ENCODE data around the gene FAF1. TPM values are rescaled to one million over a fixed set of nuclear protein-coding genes. Genes with fewer than 3 reads are reported as not detected.

FAF1 gene
- total RNA-seq, 1 experiment from 2014 or later: 65.6 TPM

- DNase-seq (ENCODE audit: low read depth): no peak
Measured at GRCh38 chr1:50644447-50645105, 315.5 kb downstream of the FAF1 start.

DNA sequence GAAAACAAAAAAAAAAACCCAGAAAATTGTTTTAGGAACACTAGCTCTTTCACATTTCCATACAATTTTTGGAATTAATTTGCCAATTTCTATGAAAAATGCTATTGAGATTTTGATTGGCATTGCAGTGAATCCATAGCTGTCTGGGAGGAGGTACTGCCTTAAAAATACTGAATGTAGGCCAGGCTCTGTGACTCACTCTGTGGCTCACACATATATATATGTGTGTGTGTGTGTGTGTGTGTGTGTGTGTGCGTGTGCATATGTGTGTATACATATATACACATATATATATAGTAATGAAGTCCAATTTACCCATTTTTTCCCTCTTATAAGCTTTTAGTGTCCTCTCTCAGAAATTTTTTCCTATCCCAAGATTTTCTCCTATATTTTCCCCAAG lies 322.6 kb downstream of the FAF1 start:
- no peak for DNase-seq (ENCODE audit: low read depth)

DNA sequence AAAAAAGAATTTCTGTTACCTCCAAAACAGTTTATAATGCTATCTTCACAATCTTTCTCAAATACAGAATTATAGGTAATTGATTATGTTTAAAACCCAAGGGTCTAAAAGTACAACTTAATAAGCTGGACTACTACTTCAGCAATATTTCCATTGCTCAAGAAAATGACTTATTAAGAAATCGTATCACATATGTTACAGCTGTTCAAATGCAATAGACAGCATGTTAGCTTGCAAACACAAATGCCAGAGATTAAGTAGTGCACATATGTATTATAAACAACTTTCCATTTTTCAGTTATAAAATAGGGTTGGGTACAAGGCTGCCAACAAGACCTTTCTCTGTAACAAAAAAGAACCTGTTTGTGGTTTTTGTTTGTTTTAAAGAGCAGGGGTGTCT lies 325.8 kb downstream of the FAF1 start:
- no peak for DNase-seq (ENCODE audit: low read depth)

- no peak for DNase-seq (ENCODE audit: low read depth)
Measured at GRCh38 chr1:50633465-50633864, 326.6 kb downstream of the FAF1 start.

- no peak for DNase-seq (ENCODE audit: low read depth)
Measured at GRCh38 chr1:50631161-50631560, 328.9 kb downstream of the FAF1 start.

GRCh38 chr1:50622259-50622658 lies 337.8 kb downstream of the FAF1 start:
- DNase-seq (ENCODE audit: low read depth): no peak

DNA sequence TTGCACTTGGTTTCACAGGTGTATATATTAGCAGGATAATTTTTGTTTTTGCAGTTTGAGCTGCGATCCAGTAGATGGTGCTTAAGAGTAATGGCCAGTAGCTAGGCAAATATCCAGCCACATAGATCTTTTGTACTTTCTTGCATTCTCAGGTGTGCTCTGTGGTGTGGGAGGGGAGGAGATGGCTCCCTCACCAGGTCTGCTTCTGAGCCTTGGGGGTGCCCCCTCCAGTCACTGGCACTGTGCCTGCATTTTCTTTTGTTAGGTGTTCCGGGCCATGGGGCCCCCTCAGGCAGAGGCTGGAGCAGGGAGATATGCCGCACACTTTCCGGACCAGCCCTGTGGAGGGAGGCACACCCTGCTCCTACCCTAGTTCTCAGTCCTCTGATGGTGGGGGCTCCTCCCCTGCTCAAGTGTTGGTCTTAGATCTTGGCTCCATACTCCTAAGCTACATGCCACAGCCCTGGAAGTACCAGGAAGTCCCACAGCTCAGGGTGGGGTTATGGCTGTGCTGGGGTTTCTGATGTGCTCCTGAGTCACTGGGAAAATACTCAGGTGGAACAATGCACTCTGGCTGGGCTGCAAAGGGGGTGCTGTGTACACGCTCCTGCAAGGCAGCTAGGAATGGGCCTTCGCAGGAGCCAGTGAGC lies 339.3 kb downstream of the FAF1 start:
- no peak for DNase-seq (ENCODE audit: low read depth)

DNA sequence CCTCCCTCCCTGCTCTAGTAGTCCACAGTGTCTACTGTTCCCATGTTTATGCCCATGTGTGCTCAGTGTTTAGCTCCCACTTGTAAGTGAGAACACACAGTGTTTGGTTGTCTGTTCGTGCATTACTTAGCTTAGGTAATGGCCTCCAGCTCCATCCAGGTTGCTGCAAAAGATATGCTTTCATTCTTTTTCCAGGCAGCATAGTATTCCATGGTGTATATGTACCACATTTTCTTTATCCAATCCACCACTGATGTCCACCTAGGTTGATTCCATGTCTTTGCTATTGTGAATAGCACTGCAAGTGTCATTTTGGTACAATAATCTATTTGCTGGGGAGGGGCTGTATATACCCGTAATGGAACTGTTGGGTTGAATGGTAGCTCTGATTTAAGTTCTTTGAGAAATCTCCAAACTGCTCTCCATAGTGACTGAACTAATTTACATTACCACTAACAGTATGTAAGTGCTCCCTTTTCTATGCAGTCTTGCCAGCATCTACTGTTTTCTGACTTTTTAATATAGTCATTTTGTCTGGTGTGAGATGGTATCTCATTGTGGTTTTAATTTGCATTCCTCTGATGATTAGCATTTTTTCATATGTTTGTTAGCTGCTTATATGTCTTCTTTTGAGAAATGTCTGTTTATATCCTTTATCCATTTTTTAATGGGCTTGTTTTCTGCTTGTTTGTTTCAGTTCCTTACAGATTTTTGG lies 344.9 kb downstream of the FAF1 start:
- DNase-seq (ENCODE audit: low read depth): no peak

DNA sequence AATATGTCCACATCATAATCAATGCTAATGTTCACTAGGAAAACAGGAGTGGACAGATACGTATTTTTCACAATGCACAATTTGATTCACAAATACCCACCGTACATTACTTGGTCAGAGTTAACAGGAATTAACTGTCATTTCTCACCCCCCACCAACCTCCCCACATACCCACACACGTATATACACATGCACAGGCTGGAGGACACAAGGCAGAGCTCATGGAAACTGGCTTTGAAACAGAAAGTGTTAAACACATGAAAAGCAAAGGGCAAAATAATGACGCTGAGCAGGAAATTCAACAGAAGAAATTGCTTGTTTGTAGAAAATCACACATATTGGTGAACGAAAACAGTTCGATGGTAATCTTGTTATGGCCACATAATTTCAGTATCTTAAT lies 348.4 kb downstream of the FAF1 start:
- DNase-seq (ENCODE audit: low read depth): no peak

- peak; percentile 43 for DNase-seq (ENCODE audit: low read depth)
Measured at GRCh38 chr1:50610563-50610962, 349.5 kb downstream of the FAF1 start.

DNA sequence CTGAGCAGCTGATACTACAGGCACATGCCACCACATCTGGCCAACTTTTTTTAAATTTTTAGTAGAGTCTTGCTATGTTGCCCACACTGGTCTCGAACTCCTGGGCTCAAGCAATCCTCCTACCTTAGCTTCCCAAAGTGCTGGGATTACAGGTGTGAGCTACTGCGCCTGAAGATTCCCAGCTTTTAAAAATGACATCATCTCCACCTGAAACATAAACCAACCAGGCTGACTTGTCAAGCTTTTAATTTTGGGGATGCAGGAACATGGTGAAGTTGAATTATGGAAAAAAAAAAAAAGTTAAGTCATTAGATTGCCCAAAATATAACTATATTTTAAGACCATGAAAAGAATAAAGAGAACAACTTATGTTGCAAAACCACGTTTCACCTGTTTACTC lies 350.6 kb downstream of the FAF1 start:
- DNase-seq (ENCODE audit: low read depth): no peak

DNA sequence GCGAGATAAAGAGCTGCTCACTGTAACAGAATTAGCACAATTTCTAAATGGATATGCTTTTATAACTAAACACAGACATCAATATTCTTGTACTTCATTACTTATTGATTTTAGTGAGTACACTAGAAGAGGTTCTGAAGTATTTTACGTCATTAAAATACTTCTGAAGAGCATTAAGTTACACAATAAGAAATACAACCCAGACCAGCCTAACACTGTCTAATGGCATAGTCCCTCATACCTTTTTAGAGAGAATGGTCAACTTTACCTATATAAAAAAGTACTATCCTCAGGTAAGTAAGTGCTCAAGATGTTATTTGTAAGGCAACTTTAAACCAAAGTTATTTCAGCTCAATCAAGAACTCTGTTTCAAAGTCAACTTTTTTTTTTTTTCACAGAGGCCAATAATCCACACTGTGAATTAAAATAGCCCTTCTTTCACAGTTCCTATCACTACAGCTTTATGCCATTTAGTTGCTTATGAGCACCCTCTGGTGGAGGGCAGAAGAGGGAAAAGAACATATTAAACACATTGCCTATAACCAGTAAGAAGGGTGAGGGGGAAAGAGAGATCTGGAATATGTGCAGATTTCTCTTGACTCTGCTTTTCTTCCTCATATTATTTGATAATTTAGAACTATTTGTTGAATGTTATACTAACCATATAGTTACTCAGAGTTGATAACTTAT lies 354.7 kb downstream of the FAF1 start:
- peak; percentile 57 for DNase-seq (ENCODE audit: low read depth)

- no peak for DNase-seq (ENCODE audit: low read depth)
Measured at GRCh38 chr1:50604580-50604979, 355.5 kb downstream of the FAF1 start.

DNA sequence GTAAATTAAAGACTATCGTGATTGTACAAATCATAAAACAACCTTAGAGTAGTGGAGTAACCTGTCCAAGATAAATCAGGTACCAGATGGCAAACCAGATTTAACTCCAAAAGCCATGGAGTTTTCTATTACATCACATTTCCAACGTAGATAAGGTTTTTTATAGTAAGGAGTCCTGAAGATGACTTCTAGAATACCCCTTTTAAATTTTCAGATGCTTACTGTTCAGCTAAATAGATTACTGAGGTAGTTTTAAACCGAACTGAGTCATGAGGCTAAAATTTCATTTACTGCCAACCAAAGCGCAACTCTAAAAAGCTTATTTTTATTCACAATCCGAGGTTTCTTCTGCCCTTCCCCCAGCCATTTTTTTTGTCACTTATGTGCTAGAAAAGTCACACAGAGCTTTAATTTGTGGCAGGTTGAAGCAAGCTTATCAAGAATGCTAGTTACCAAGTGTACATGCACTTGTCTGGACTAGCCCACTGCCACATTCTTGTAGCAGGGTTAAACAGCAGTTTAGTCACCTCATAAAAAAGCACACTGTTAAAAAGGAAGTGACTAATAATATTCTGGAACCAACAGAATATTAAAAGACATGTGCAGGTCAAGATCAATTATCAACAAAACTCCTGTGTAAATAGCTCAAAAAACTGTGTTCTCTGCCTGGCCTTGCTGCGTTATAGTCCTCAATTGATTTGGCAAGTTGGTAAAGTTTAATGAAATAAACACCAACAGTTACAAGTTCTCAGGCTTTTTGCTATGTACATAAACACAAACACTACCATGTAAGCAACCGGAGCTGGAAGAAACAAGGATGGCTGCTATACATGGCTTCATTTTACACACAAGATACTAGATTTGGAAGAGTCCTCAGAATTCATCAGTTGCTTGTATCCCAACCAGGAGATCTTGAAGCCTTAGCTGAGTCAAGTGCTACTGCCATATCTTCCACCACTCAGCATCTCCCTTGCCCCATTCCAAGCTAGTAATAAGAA lies 356.5 kb downstream of the FAF1 start:
- peak; percentile 68 for DNase-seq (ENCODE audit: low read depth)

DNA sequence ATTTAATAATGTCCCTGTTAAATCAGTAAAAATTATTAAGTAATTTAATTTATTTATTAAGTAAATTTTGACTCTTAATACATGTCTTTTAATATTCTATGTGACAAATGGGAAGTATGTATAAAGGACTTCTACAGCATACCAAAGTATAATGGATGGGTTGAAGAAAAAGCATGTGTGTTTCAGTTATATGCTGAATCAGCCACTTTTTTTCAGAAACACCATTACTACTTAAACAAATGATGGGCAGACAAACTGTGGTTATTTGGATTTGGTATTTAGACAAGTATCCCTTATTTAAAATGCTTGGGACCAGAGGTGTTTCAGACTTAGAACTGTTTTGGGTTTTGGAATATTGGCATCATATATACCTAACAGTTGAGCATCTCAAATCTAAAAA lies 360.5 kb downstream of the FAF1 start:
- DNase-seq (ENCODE audit: low read depth): no peak

- DNase-seq (ENCODE audit: low read depth): no peak
Measured at GRCh38 chr1:50595874-50596273, 364.2 kb downstream of the FAF1 start.

DNA sequence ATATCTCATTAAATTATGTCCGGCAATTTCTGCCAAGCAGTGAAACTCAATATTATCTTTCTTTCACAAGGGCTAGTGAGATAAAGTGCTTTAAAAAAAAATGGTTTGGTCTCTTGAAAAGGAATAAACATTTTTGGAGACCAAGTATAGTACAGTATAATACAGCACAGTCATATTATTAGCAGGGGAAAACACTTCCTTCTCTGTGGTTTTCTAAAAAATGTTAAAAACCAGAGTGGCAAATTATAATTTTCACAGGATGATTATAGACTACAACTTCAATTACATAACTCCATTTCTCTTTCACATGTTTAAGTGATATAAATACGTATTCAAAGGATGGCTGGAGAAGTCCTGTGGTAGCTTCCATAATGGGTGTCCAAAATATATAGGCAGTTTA lies 366.6 kb downstream of the FAF1 start:
- no peak for DNase-seq (ENCODE audit: low read depth)

DNA sequence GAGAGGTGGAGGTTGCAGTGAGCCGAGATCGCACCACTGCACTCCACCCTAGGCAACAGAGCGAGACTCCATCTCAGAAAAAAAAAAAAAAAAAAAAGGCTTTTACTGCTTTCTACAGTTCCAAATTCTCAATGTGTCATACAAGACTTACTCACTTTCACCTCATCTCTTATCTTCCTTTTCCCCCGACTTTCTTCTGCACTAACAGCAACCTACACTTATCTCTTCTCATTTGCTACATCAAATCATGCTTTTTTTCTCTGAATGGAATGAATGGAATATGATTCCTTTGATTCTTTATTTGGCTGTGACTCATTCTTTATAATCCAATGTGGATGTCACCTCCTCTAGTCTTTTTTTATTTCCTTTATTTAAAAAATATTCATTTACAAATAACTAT lies 368.5 kb downstream of the FAF1 start:
- DNase-seq (ENCODE audit: low read depth): no peak

DNA sequence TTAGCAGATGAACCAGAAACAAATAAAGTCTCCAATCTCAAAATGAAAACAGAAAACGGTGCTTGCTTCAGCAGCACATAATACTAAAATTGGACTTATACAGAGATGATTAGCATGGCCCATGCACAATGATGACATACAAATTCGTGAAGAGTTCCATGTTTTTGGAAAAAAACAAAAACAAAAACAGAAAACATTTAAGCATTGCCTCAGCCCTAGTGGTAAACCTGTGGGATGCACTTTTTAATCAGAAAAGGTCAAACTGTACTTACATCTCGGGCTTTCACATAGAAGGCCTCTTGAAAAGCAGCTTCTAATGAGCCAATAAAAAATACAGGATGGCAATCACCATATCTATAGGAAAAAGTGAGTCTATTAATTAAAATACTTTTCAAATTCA lies 377.7 kb downstream of the FAF1 start:
- no peak for DNase-seq (ENCODE audit: low read depth)

DNA sequence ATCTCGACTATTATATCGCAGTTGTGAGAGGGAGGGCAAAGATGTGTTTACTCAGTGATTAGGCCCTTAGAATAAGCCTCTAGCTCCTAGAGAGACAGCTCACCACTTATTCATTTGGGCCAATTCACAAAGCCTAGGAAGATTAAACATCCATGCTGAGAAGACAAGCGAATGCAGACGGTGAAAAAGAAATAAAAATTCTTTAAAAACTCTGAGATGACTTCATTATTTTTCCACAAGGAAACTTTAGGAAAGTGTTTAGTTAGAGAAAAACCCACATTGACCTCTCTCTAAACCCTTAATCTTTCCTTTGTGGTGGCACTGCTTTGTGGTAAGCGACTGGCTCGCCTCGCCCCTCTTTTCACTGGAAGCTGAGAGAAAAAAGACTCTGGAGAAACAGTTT lies 390.0 kb downstream of the FAF1 start:
- peak; percentile 13 for DNase-seq (ENCODE audit: low read depth)

DNA sequence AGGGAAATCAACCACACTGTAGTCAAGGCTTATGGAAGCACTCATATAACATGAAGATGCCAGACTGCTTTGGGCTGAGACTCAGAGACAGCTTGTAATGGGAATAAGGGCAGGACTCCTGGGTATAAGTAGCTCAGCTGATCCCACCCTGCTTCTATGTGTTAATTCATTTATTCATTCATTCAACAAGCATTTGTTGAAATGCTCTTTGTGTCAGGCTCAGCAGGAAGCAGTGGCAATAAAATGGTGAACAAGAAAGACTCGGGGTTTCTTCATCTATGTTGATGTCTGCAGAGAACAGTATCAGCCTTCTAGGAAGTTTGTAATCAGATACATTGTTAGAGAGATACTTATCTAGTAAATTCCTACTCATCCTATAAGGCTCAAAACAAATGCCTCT lies 391.3 kb downstream of the FAF1 start:
- no peak for DNase-seq (ENCODE audit: low read depth)

All from LHCN-M2 (cell line).